GM12801 (cell line): Measurements from ENCODE around the gene TBC1D22A.

ENCODE experiments used
- TF ChIP-seq, protein P1 (sequence below): IDR thresholded peaks from one replicate; pipeline ENCODE4 v1.5.1; 2011; ENCODE audit warnings: control low read depth; ENCODE audit not compliant: insufficient read length; ENCODE audit errors: extremely low read depth

TBC1D22A gene

DNA sequence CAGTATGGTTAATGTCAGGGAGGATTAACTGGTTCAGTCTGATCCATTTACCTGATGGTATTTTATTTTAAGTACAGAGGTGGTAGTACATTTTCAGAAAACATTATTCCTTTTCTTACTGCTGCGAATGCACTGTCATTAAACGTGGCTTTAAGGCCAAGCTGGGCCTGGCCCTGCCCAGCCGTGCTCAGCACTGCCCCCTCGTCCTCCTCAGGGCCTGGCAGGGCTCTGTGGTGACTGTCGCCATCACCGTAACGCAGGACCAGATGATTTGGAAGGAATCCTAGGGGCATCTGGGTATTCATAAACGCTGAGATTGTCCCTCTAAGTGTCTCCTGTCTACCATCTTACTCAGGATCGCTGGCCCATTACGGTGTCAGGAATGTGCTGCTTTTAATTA, 302.0 kb downstream of the TBC1D22A start:
- TF ChIP-seq, protein P1, sequence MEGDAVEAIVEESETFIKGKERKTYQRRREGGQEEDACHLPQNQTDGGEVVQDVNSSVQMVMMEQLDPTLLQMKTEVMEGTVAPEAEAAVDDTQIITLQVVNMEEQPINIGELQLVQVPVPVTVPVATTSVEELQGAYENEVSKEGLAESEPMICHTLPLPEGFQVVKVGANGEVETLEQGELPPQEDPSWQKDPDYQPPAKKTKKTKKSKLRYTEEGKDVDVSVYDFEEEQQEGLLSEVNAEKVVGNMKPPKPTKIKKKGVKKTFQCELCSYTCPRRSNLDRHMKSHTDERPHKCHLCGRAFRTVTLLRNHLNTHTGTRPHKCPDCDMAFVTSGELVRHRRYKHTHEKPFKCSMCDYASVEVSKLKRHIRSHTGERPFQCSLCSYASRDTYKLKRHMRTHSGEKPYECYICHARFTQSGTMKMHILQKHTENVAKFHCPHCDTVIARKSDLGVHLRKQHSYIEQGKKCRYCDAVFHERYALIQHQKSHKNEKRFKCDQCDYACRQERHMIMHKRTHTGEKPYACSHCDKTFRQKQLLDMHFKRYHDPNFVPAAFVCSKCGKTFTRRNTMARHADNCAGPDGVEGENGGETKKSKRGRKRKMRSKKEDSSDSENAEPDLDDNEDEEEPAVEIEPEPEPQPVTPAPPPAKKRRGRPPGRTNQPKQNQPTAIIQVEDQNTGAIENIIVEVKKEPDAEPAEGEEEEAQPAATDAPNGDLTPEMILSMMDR, result no peak

DNA sequence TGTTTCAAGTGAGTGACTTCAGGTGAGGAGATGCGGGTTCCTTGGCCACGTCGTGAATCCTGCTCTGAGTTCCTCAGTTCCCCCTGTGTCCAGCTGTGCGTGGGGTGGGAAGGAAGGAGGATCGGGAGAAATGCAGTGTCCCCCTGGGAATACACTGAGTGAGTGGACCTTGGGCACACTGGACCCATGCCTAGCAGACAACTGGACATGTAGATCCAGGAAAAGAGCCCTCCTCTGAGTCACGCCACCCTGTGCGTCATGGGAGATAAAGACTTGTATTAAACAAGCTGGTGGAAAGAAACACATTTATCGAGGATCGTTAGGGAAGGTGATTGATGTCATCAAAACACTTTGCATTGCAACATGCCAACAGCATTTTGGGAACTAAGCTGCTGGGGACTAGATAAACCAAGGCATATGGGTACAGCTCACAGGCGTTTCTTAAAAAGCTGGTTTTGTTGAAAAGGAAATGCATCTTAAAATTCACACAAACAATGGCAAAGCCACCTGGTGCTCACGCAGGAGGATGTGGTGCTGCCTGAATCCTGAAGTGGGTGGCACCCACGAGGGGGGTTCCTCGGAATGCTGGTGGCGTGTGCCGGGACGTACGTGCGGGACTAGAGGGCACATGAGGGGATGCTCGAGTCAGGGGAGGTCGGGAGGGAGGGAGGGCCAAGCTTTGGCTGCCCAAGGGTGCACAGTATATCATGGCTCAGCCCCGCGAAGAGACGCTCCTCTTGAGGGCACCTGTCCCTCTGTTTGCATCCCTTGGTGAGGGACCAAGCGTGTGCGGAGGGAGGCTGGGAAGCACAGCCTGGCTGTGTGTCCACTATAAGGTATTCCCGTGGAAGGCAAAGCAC, 303.5 kb downstream of the TBC1D22A start:
- TF ChIP-seq, protein P1, result no peak

DNA sequence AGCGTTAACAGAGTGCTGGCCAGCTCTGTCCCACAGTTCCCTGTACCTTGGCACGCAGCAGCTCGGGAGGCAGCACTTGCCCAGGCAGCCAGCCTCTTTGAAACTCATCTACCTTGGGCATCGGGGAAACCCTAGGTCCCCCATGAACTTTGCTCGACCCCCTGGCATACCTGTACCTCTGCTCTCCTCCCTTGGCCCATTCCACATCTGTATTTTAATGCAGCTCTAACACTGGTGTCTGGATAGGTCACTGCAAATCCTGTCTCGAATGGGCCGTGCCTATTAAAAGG, 304.1 kb downstream of the TBC1D22A start:
- TF ChIP-seq, protein P1, result no peak

DNA sequence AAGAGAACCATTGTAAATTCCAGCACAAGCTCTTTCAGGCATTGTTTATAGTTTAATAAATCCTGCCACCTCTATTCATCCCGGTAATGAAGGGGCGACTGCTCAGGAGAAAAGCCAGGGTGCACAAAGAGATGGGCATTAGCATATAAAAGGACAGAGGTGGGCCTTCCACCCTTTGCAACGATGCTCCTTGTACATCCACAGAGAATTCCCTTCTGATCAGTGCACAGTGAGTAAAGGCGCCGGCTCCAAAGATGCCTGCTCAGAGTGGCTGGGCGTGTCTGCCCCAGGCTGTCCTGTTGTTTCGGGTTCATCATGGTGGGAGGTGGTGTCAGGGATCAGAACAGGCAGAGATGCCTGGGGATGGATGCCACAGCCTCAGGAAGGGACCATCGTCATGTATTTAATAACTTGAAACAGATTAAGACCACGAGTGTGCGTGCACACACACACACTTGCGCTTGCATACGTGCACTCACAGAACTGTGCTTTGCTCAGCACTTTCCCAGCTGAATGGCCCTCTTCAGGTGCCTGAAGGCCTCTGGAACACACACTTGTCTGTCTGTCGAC, 305.0 kb downstream of the TBC1D22A start:
- TF ChIP-seq, protein P1, result no peak

DNA sequence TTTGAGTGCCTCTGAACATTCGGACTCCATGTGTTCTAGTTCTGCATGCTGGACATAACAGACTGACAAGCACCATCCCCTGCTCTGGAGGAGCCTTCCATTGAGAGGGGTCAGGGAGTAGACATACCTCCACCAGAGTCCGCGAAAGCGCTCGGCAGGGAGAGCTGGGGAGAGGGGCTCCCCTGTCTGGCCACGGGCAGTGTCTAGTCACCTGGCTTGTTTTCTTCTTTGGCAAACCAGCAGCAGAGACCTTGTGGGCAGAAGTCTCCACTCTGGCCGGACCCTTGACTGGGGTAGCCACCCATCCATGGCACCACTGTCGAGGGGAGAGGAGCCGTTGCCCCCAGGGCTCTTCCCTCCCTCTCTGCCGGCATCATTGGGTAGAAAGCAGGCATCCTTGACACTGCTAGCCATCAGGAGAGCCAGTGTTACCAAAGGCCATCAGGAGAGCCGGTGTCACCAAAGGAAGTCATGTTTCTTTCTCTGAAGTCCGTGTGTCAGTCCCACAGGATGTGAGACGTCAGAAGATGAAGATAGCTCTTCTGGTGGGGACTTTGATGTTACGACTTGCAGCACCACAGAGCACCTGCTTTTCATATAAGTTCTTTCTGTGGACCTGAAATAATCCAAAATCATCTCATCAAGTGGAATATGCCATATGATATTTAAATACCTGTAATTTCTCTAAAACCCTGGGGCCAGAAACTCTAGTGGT, 305.6 kb downstream of the TBC1D22A start:
- TF ChIP-seq, protein P1, result no peak

DNA sequence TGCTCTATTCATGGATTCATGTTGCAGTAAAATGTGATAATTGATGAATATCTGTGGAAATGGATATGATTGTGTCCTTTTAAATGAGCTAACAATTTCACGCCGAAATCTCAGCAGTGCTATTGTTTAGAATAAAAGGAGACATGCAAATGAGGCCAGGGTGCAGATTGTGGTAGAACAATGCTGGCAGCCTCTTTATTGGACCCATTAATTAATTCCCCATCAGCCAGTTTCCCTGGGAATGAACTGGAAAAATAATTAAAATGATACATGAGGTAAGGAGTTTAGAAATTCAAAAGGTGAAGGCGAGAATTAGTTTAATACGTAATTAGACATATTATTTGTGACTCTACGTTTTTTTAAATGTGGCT, 306.2 kb downstream of the TBC1D22A start:
- TF ChIP-seq, protein P1, result no peak

DNA sequence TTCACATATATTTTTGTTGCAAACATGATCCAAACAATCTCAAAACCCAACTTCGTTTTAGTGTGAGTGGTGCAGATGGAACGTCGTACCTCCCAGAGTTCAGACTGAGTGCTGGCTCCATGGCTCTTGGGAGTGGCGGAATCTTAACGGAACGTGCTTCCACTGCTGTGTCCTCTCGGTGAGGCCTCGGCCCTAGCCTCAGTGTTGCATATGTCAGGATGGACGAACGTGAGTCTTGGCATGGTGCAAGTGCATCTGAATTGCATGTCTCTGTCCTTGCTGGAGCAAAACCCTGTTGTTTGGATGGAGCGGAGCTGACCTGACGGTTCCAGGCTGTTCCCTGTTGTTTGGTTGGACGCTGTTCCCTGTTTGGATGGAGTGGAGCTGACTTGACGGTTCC, 306.8 kb downstream of the TBC1D22A start:
- TF ChIP-seq, protein P1, result no peak
